GM23338 (cell line): ENCODE results near the gene PLD5.

Experiments used
- CTCF ChIP-seq, 2 experiments: fragments of 200-600 bp in 1 of 2; sonication (generic) in 1 of 2; conservative IDR thresholded peaks; 2 replicates each; pipeline versions ENCODE4 v1.5.1 to v1.6.1; 2016 to 2017; ENCODE audit warnings: antibody characterized with exemption in 2 of 2, low read depth in 2 of 2, mild to moderate bottlenecking in 2 of 2, moderate library complexity in 1 of 2
- EZH2 ChIP-seq: fragments of 200-600 bp; sonication (generic); IDR thresholded peaks from one replicate; pipeline ENCODE4 v1.8.0; 2017; ENCODE audit warnings: antibody characterized with exemption, mild to moderate bottlenecking, low read depth; ENCODE audit not compliant: unreplicated experiment

GRCh38 chr1:242404296-242404695 lies 120.2 kb downstream of the PLD5 start:
- TF ChIP-seq CTCF (conservative IDR thresholded peaks at IDR 0.05; ENCODE audit: low read depth in 2 of 2) = no peak
- no peak for TF ChIP-seq EZH2
